K562 (cell line): ENCODE measurements around the gene WWC2. TPM values are rescaled to one million over a fixed set of nuclear protein-coding genes. Genes with fewer than 3 reads are reported as not detected.

Source experiments
- ATAC-seq: fragments of 200-7000 bp; cut with Tn5 transposase; 3 replicates; pipeline ENCODE4 v1.9.1; 2020; ENCODE audit warnings: moderate library complexity
- BruUV-seq: library from RNA; stranded (reverse); fragments of 400-500 nt; replicated peaks from 2 replicates; lab custom pipeline; 2021; lab: Mats Ljungman, UMichigan
- CTCF ChIA-PET: fragments of 300-600 bp; formaldehyde crosslinking; extraction: SDS; loops from one replicate; lab custom pipeline; 2021; ENCODE audit warnings: low intra/inter-chr PET ratio; lab: Yijun Ruan, JAX
- POLR2A ChIA-PET: fragments of 300-600, 350-650 bp; sonication (Branson Sonifier 250); formaldehyde crosslinking; extraction: SDS; loops from one replicate; lab custom pipeline; 2021; ENCODE audit warnings: antibody characterized with exemption, inconsistent platforms; lab: Yijun Ruan, JAX
- DNase-seq, 4 experiments: peaks; one replicate each; pipeline versions ENCODE4 v3.0.0 to v3.0.0-alpha.2; 2011 to 2018; ENCODE audit warnings: low spot score in 3 of 4, mixed read lengths in 3 of 4; ENCODE audit errors: extremely low read depth in 1 of 4
- FAIRE-seq: peaks from 2 replicates; lab custom pipeline; 2011; peaks lifted over from hg19 to GRCh38; lab: Jason Lieb, UNC
- H2AFZ ChIP-seq: 2 replicates; pipeline ENCODE4 v1.6.0; 2011; ENCODE audit warnings: low read depth, low read length, control low read depth, inconsistent platforms
- H3K27ac ChIP-seq: fragments of 200-600 bp; 3 replicates; pipeline ENCODE4 v1.8.0; 2011; ENCODE audit warnings: low read depth, mild to moderate bottlenecking, control low read depth, inconsistent platforms, low read length, moderate library complexity, mixed read lengths; ENCODE audit errors: extremely low read depth
- H3K27me3 ChIP-seq, 2 experiments: fragments of 300-600 bp in 1 of 2; 2 replicates in 1 of 2; 3 replicates in 1 of 2; pipeline versions ENCODE4 v1.6.0 to v1.8.0; 2011; ENCODE audit warnings: inconsistent platforms in 2 of 2, low read length in 2 of 2, mild to moderate bottlenecking in 1 of 2, mixed read lengths in 1 of 2, moderate library complexity in 1 of 2; ENCODE audit not compliant: control insufficient read depth in 2 of 2, insufficient read depth in 2 of 2
- H3K36me3 ChIP-seq: fragments of 300-600 bp; 3 replicates; pipeline ENCODE4 v1.8.0; 2011; ENCODE audit warnings: mild to moderate bottlenecking, low read length, inconsistent platforms; ENCODE audit not compliant: control insufficient read depth, insufficient read depth
- H3K4me1 ChIP-seq, 2 experiments: fragments of 200-600 bp in 1 of 2; replicated peaks in 1 of 2; 2 replicates in 1 of 2; 3 replicates in 1 of 2; pipeline versions ENCODE4 v1.5.1 to v1.8.0; 2011; ENCODE audit warnings: inconsistent platforms in 2 of 2, low read length in 2 of 2, mild to moderate bottlenecking in 1 of 2, mixed read lengths in 1 of 2, moderate library complexity in 1 of 2; ENCODE audit not compliant: control insufficient read depth in 2 of 2, insufficient read depth in 2 of 2
- H3K4me2 ChIP-seq: 2 replicates; pipeline ENCODE4 v1.6.1; 2011; ENCODE audit warnings: low read length, control low read depth, inconsistent platforms, mixed read lengths; ENCODE audit not compliant: insufficient read depth
- H3K4me3 ChIP-seq: fragments of 200-600 bp; sonication (generic), shearing (Covaris generic); 2 replicates; pipeline ENCODE4 v1.5.1; 2016; ENCODE audit warnings: control low read depth, inconsistent platforms
- H3K79me2 ChIP-seq: fragments of 200-600 bp; 3 replicates; pipeline ENCODE4 v1.8.0; 2011; ENCODE audit warnings: low read length, inconsistent platforms; ENCODE audit not compliant: control insufficient read depth, insufficient read depth
- H3K9ac ChIP-seq, 2 experiments: 2 replicates each; pipeline versions ENCODE4 v1.6.0 to v1.6.1; 2011; ENCODE audit warnings: low read depth in 2 of 2, low read length in 2 of 2, control low read depth in 1 of 2, inconsistent platforms in 1 of 2, mild to moderate bottlenecking in 1 of 2, mixed read lengths in 1 of 2; ENCODE audit not compliant: insufficient read depth in 1 of 2
- H3K9me1 ChIP-seq: one replicate; pipeline ENCODE4 v1.6.0; 2011; ENCODE audit warnings: inconsistent platforms, mild to moderate bottlenecking, low read length, moderate library complexity; ENCODE audit not compliant: control insufficient read depth, insufficient read depth
- H3K9me3 ChIP-seq: replicated peaks from 2 replicates; pipeline ENCODE4 v1.5.1; 2011; ENCODE audit warnings: low read depth, low read length, inconsistent platforms; ENCODE audit not compliant: control insufficient read depth, insufficient read depth
- H4K20me1 ChIP-seq: replicated peaks from 2 replicates; pipeline ENCODE4 v1.6.1; 2011; ENCODE audit warnings: low read length, inconsistent platforms, mixed read lengths; ENCODE audit not compliant: control insufficient read depth, insufficient read depth
- ADNP ChIP-seq: fragments of 200-800 bp; sonication (Bioruptor generic); IDR thresholded peaks from 2 replicates; pipeline ENCODE4 v1.6.1; 2016; ENCODE audit warnings: missing genetic modification characterization, missing compliant biosample characterization
- CBX5 ChIP-seq: IDR thresholded peaks from 2 replicates; pipeline ENCODE4 v1.6.1; 2014; ENCODE audit warnings: low read depth, borderline replicate concordance
- CBX8 ChIP-seq: fragments of 200-600 bp; sonication (generic); IDR thresholded peaks from 2 replicates; pipeline ENCODE4 v1.6.1; 2012; ENCODE audit warnings: borderline replicate concordance, mixed run types, low read depth, mild to moderate bottlenecking, moderate library complexity, mixed read lengths, low read length, control low read depth, inconsistent platforms; ENCODE audit not compliant: poor library complexity, severe bottlenecking; ENCODE audit errors: extremely low read depth
- EP400 ChIP-seq: fragments of 450-650 bp; IDR thresholded peaks from 2 replicates; pipeline ENCODE4 v1.6.1; 2017; ENCODE audit warnings: antibody characterized with exemption, mild to moderate bottlenecking, moderate library complexity
- EWSR1 ChIP-seq: fragments of 450-650 bp; IDR thresholded peaks from 2 replicates; pipeline ENCODE4 v1.6.1; 2018; ENCODE audit warnings: borderline replicate concordance, mild to moderate bottlenecking, low read depth, moderate library complexity; ENCODE audit not compliant: partially characterized antibody
- FOXJ3 ChIP-seq: sonication (generic); formaldehyde crosslinking; IDR thresholded peaks from 2 replicates; pipeline ENCODE4 v1.4.0; 2020; ENCODE audit warnings: mild to moderate bottlenecking, missing genetic modification reagents
- JUNB ChIP-seq: fragments of 450-650 bp; formaldehyde crosslinking; conservative IDR thresholded peaks from 2 replicates; pipeline ENCODE4 v1.4.0; 2020; ENCODE audit warnings: mild to moderate bottlenecking
- MAFG ChIP-seq: fragments of 450-650 bp; conservative IDR thresholded peaks from 2 replicates; pipeline ENCODE4 v1.6.1; 2016; ENCODE audit warnings: missing genetic modification characterization, missing compliant biosample characterization
- NR4A1 ChIP-seq, 2 experiments: fragments of 250-450 bp in 1 of 2; fragments of 450-650 bp in 1 of 2; sonication (Bioruptor Pico) in 1 of 2; IDR thresholded peaks; 2 replicates each; pipeline versions ENCODE4 v1.4.0 to v1.6.1; 2016 to 2020; ENCODE audit warnings: mild to moderate bottlenecking in 2 of 2, missing compliant biosample characterization in 1 of 2, missing genetic modification characterization in 1 of 2, moderate library complexity in 1 of 2
- RAD51 ChIP-seq: fragments of 450-650 bp; IDR thresholded peaks from 2 replicates; pipeline ENCODE4 v1.7.1; 2016; ENCODE audit warnings: low read depth, mild to moderate bottlenecking, borderline replicate concordance
- WGBS: fragments of 100-300 bp; shearing (Covaris generic); methylation state at CpG from one replicate; pipeline ENCODE4 v1.1.6; 2016; ENCODE audit warnings: low coverage, mixed read lengths; ENCODE audit not compliant: insufficient coverage; ENCODE audit errors: missing lambda C conversion rate; 5-methylcytosine and 5-hydroxymethylcytosine counted together
- in situ Hi-C: fragments of 300-500 bp; cut with MboI; formaldehyde crosslinking; loops from 4 replicates; pipeline ENCODE4 v1.15.0; 2018; ENCODE audit warnings: inconsistent platforms, mixed read lengths
- intact Hi-C: fragments of 100-400 bp; cut with micrococcal nuclease; formaldehyde crosslinking; loops from 2 replicates; pipeline ENCODE4 v1.14.2; 2022
- polyA plus RNA-seq, 8 experiments: library from polyadenylated mRNA; depleted of rRNA in 4 of 8; stranded (reverse) in 5 of 8; unstranded in 3 of 8; fragments of >200 nt; fragmentation: Nextera tagmentation in 2 of 8; fragmentation: Illumina TruSeq in 1 of 8; extraction: Ambion mirVana in 2 of 8; extraction: Trizol in 1 of 8; gene quantifications; 2 replicates each; pipeline versions ENCODE4 v1.2.1 to v1.2.3, GENCODE V29; 2011 to 2014; ENCODE audit warnings: inconsistent platforms in 1 of 8, missing spikeins in 1 of 8
- total RNA-seq, 7 experiments: library from RNA; depleted of rRNA in 6 of 7; stranded (reverse); fragments of >200 nt in 6 of 7; fragmentation: Illumina TruSeq in 2 of 7; extraction: Trizol in 2 of 7; gene quantifications; 2 replicates each; pipeline versions ENCODE4 v1.2.1 to v1.2.3, GENCODE V29; 2011 to 2021; ENCODE audit warnings: low replicate concordance in 1 of 7
- TF ChIP-seq, protein P1 (sequence below): sonication (generic); formaldehyde crosslinking; IDR thresholded peaks from 2 replicates; pipeline ENCODE4 v1.8.0; 2022; ENCODE audit warnings: missing genetic modification reagents, mild to moderate bottlenecking, moderate library complexity, borderline replicate concordance
- TF ChIP-seq, protein P2 (sequence below): fragments of 450-650 bp; IDR thresholded peaks from one replicate; pipeline ENCODE4 v1.6.1; 2018; ENCODE audit warnings: mild to moderate bottlenecking, moderate library complexity; ENCODE audit not compliant: partially characterized antibody
- TF ChIP-seq, protein P3 (sequence below): sonication (generic); formaldehyde crosslinking; IDR thresholded peaks from 2 replicates; pipeline ENCODE4 v1.8.0; 2022; ENCODE audit warnings: mild to moderate bottlenecking, missing genetic modification reagents
- TF ChIP-seq, protein P4 (sequence below): fragments of 450-650 bp; IDR thresholded peaks from 2 replicates; pipeline ENCODE4 v1.6.1; 2017; ENCODE audit warnings: mild to moderate bottlenecking, moderate library complexity

WWC2 gene
- total and polyA plus RNA-seq, 9 of the 15 experiments (the other 6 are each of a cell fraction or from before 2014, with no cell fraction given), result 3.7 to 39.4 (median 19.6) TPM

DNA sequence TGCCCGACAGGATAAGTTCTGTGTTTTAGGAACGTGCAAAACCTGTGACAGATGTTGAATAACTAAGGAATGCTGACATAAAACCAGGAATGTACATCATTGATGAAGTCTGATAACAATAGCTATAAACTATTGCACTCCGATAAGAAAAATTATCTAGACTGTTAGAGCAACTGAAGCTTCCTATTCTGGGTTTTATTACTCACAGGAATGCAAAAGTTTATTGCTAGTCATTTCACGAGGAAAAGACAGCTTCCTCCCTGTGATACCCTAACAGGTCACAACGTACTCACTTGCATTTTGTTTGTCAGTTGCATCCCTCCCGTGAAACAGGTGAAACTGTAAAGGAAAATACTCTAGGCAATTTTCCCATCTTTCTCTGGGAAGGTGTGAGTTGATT, 155.1 kb downstream of the WWC2 start:
- TF ChIP-seq, protein P1, sequence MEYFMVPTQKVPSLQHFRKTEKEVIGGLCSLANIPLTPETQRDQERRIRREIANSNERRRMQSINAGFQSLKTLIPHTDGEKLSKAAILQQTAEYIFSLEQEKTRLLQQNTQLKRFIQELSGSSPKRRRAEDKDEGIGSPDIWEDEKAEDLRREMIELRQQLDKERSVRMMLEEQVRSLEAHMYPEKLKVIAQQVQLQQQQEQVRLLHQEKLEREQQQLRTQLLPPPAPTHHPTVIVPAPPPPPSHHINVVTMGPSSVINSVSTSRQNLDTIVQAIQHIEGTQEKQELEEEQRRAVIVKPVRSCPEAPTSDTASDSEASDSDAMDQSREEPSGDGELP, result no peak
- TF ChIP-seq NR4A1 (CRISPR knock-in tag; IDR thresholded peaks at IDR 0.05), result no peak
- no peak for TF ChIP-seq NR4A1 (tag; IDR thresholded peaks at IDR 0.05)
- no peak for TF ChIP-seq JUNB (CRISPR knock-in tag)
- TF ChIP-seq, protein P2, sequence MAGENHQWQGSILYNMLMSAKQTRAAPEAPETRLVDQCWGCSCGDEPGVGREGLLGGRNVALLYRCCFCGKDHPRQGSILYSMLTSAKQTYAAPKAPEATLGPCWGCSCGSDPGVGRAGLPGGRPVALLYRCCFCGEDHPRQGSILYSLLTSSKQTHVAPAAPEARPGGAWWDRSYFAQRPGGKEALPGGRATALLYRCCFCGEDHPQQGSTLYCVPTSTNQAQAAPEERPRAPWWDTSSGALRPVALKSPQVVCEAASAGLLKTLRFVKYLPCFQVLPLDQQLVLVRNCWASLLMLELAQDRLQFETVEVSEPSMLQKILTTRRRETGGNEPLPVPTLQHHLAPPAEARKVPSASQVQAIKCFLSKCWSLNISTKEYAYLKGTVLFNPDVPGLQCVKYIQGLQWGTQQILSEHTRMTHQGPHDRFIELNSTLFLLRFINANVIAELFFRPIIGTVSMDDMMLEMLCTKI, result no peak
- no peak for TF ChIP-seq FOXJ3
- no peak for TF ChIP-seq MAFG (tag)
- TF ChIP-seq, protein P3, sequence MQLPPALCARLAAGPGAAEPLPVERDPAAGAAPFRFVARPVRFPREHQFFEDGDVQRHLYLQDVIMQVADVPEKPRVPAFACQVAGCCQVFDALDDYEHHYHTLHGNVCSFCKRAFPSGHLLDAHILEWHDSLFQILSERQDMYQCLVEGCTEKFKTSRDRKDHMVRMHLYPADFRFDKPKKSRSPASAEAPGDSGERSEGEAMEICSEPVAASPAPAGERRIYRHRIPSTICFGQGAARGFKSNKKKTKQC (CRISPR knock-in tag), result no peak
- no peak for TF ChIP-seq ADNP
- no peak for TF ChIP-seq CBX8
- no peak for TF ChIP-seq EWSR1
- no peak for TF ChIP-seq EP400
- TF ChIP-seq CBX5, result no peak
- no peak for TF ChIP-seq RAD51
- TF ChIP-seq, protein P4, sequence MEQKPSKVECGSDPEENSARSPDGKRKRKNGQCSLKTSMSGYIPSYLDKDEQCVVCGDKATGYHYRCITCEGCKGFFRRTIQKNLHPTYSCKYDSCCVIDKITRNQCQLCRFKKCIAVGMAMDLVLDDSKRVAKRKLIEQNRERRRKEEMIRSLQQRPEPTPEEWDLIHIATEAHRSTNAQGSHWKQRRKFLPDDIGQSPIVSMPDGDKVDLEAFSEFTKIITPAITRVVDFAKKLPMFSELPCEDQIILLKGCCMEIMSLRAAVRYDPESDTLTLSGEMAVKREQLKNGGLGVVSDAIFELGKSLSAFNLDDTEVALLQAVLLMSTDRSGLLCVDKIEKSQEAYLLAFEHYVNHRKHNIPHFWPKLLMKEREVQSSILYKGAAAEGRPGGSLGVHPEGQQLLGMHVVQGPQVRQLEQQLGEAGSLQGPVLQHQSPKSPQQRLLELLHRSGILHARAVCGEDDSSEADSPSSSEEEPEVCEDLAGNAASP, result no peak
- 53% methylated on average over 6 of the region's 6 CpGs for WGBS
- no peak for FAIRE-seq

More for the DNA sequence above, 155.1 kb downstream of the WWC2 start:
- Histone ChIP-seq H2AFZ (no peak overlapping the region), H3K9me1 (no peaks in the 10 kb centered on the region), H3K27ac (no peak overlapping the region), H3K4me3 (no peak overlapping the region), H3K9ac (no peak overlapping the region), H4K20me1 (no peaks in the 10 kb centered on the region), H3K79me2 (no peaks in the 10 kb centered on the region), H3K4me2 (no peak overlapping the region), H3K36me3 (peaks cover 24% of the 10 kb centered on the region; the same call in 2 of the 3 replicates), H3K9me3 (no peaks in the 10 kb centered on the region), H3K27me3 (no peaks in the 10 kb centered on the region), H3K4me1 (no peaks in the 10 kb centered on the region)
- ATAC-seq, result no peak
- in situ Hi-C loops (loop anchor here (5.0 to 25.0 kb wide), 2 partner anchors 322 to 792 kb away; no protein-coding TSS in a partner anchor), intact Hi-C loops (no loop called here)
- ChIA-PET POLR2A (no interaction called here), CTCF (no interaction called here)
- DNase-seq, result no peak
- no TSS peak for BruUV-seq
